T-cell (primary cell): ENCODE data around the gene C12orf43. TPM values are rescaled to one million over a fixed set of nuclear protein-coding genes. Genes with fewer than 3 reads are reported as not detected.

Experiments
- ATAC-seq, 4 experiments: fragments of 200-7000 bp in 3 of 4; fragments of 150-1000 bp in 1 of 4; cut with Tn5 transposase; replicated peaks in 1 of 4; 1 replicate in 3 of 4; 2 replicates in 1 of 4; pipeline ENCODE4 v1.10.0; 2021; ENCODE audit warnings: moderate library complexity in 3 of 4, mild to moderate bottlenecking in 2 of 4, moderate number of reproducible peaks in 1 of 4
- CTCF ChIA-PET, 2 donors: fragments of 300-600 bp; sonication (Branson Sonifier 250); formaldehyde crosslinking; loops; one replicate each; lab custom pipeline; 2022; ENCODE audit warnings: antibody characterized with exemption in 2 of 2; lab: Charles Lee
- POLR2A ChIA-PET, 2 donors: fragments of 300-600 bp; sonication (Branson Sonifier 250); formaldehyde crosslinking; loops; one replicate each; lab custom pipeline; 2022; ENCODE audit warnings: antibody characterized with exemption in 2 of 2; lab: Charles Lee
- DNase-seq, 35 experiments: peaks; one replicate each; pipeline versions ENCODE4 v3.0.0 to v3.0.0-alpha.2; 2013 to 2023
- H3K27ac ChIP-seq: one replicate; pipeline ENCODE4 v1.5.1; 2013; ENCODE audit warnings: low read length
- H3K27me3 ChIP-seq, 2 experiments: replicated peaks in 1 of 2; 1 replicate in 1 of 2; 2 replicates in 1 of 2; pipeline versions ENCODE4 v1.6.1 to v1.7.0; 2013; ENCODE audit warnings: low read length in 1 of 2, mixed read lengths in 1 of 2; ENCODE audit not compliant: control insufficient read depth in 2 of 2, insufficient read depth in 2 of 2; ENCODE audit errors: extremely low read depth in 1 of 2
- H3K36me3 ChIP-seq, 2 donors: 1 replicate in 1 of 2; 2 replicates in 1 of 2; pipeline versions ENCODE4 v1.6.1 to v1.7.0; 2013; ENCODE audit warnings: low read length in 1 of 2; ENCODE audit not compliant: control insufficient read depth in 2 of 2, insufficient read depth in 1 of 2; ENCODE audit errors: extremely low read depth in 1 of 2
- H3K4me1 ChIP-seq, 2 experiments: 1 replicate in 1 of 2; 2 replicates in 1 of 2; pipeline versions ENCODE4 v1.6.1 to v1.7.0; 2013; ENCODE audit warnings: low read length in 2 of 2, mixed read lengths in 1 of 2; ENCODE audit not compliant: insufficient read depth in 2 of 2, control insufficient read depth in 1 of 2; ENCODE audit errors: extremely low read depth in 1 of 2
- H3K4me3 ChIP-seq, 2 donors: 1 replicate in 1 of 2; 2 replicates in 1 of 2; pipeline versions ENCODE4 v1.5.1 to v1.7.0; 2013; ENCODE audit warnings: mild to moderate bottlenecking in 2 of 2, low read length in 1 of 2, moderate library complexity in 1 of 2; ENCODE audit not compliant: control insufficient read depth in 1 of 2; ENCODE audit errors: extremely low read depth in 1 of 2
- H3K9me3 ChIP-seq: 2 replicates; pipeline ENCODE4 v1.7.0; 2013
- H3K27ac Mint-ChIP-seq, 2 donors: one replicate each; pipeline ENCODE4 v1.8.0; 2020 to 2021; ENCODE audit warnings: mild to moderate bottlenecking in 2 of 2, mixed read lengths in 2 of 2
- H3K27me3 Mint-ChIP-seq, 2 donors: one replicate each; pipeline ENCODE4 v1.8.0; 2021 to 2022; ENCODE audit warnings: mixed read lengths in 2 of 2
- H3K36me3 Mint-ChIP-seq: one replicate; pipeline ENCODE4 v1.8.0; 2021; ENCODE audit warnings: mixed read lengths
- H3K4me1 Mint-ChIP-seq, 3 donors: one replicate each; pipeline ENCODE4 v1.8.0; 2020 to 2022; ENCODE audit warnings: mixed read lengths in 3 of 3, mild to moderate bottlenecking in 1 of 3
- H3K4me3 Mint-ChIP-seq, 3 donors: one replicate each; pipeline ENCODE4 v1.8.0; 2020 to 2022; ENCODE audit warnings: mild to moderate bottlenecking in 3 of 3, mixed read lengths in 3 of 3, moderate library complexity in 3 of 3
- H3K9me3 Mint-ChIP-seq, 3 donors: one replicate each; pipeline ENCODE4 v1.8.0; 2020 to 2022; ENCODE audit warnings: mixed read lengths in 3 of 3
- WGBS: methylation state at CpG from one replicate; pipeline ENCODE4 v1.1.5; 2013; ENCODE audit warnings: missing lambda C conversion rate; ENCODE audit not compliant: insufficient coverage; 5-methylcytosine and 5-hydroxymethylcytosine counted together
- total RNA-seq, 35 experiments: library from RNA in 6 of 35; stranded (reverse) in 6 of 35; fragments of 120-200 nt in 1 of 35; gene quantifications; one replicate each; pipeline versions ENCODE4 v1.2.1 to v1.2.4 and lab custom pipeline; 2013 to 2026

The C12orf43 gene
- total RNA-seq, 5 donors from 2014 or later (not counting 1 experiment from before 2014, with no cell fraction given): 15.5 to 19.4 (median 18.2) TPM

GRCh38 chr12:120997448-120997847, 18.8 kb downstream of the C12orf43 start:
- Histone ChIP-seq H3K27me3 (peaks cover 0 to 15% of the 10 kb centered on the region in 2 experiments), H3K36me3 (peaks cover 4% of the 10 kb centered on the region in 2 donors), H3K9me3 (no peaks in the 10 kb centered on the region), H3K4me1 (no peaks in the 10 kb centered on the region), H3K4me3 (no peak overlapping the region), H3K27ac (no peak overlapping the region)
- POLR2A ChIA-PET: no interaction called here
- no peak overlapping the region for H3K27ac Mint-ChIP-seq
- H3K9me3 Mint-ChIP-seq: peaks cover 0 to 14% (median 0%) of the 10 kb centered on the region in 3 donors
- H3K4me1 Mint-ChIP-seq: no peaks in the 10 kb centered on the region
- CTCF ChIA-PET: no interaction called here
- no peaks in the 10 kb centered on the region for H3K36me3 Mint-ChIP-seq
- WGBS: 83% methylated on average over 9 of the region's 9 CpGs
- peaks cover 8 to 15% of the 10 kb centered on the region in 2 donors for H3K27me3 Mint-ChIP-seq
- H3K4me3 Mint-ChIP-seq: no peak overlapping the region
- ATAC-seq: no peak
- DNase-seq: no peak

- Histone ChIP-seq H3K4me3 (no peak overlapping the region), H3K27ac (no peak overlapping the region), H3K9me3 (no peaks in the 10 kb centered on the region), H3K27me3 (peaks cover 0 to 15% of the 10 kb centered on the region in 2 experiments), H3K36me3 (no peaks in the 10 kb centered on the region), H3K4me1 (no peaks in the 10 kb centered on the region)
- WGBS: 62% methylated on average over 4 of the region's 11 CpGs
- DNase-seq (no peak), ATAC-seq (no peak)
- Mint-ChIP-seq H3K4me1 (no peaks in the 10 kb centered on the region), H3K27ac (no peak overlapping the region), H3K4me3 (no peak overlapping the region), H3K9me3 (peaks cover 0 to 14% (median 0%) of the 10 kb centered on the region in 3 donors), H3K27me3 (peaks cover 8 to 15% of the 10 kb centered on the region in 2 donors), H3K36me3 (no peaks in the 10 kb centered on the region)
- ChIA-PET CTCF (no interaction called here), POLR2A (no interaction called here)
Measured at GRCh38 chr12:120996133-120996746, 20.0 kb downstream of the C12orf43 start.

GRCh38 chr12:120994589-120995337, 21.5 kb downstream of the C12orf43 start:
- H3K27ac ChIP-seq: no peak overlapping the region
- H3K4me3 ChIP-seq: no peak overlapping the region
- no peaks in the 10 kb centered on the region for H3K4me1 ChIP-seq
- 89% methylated on average over 2 of the region's 2 CpGs for WGBS
- Mint-ChIP-seq H3K9me3 (peaks cover 0 to 14% (median 0%) of the 10 kb centered on the region in 3 donors), H3K4me3 (no peak overlapping the region), H3K36me3 (no peaks in the 10 kb centered on the region), H3K4me1 (no peaks in the 10 kb centered on the region), H3K27ac (no peak overlapping the region), H3K27me3 (peaks cover 8 to 15% of the 10 kb centered on the region in 2 donors)
- DNase-seq (no peak), ATAC-seq (no peak)
- H3K36me3 ChIP-seq: no peaks in the 10 kb centered on the region
- H3K9me3 ChIP-seq: no peaks in the 10 kb centered on the region
- POLR2A ChIA-PET: interaction anchor here in 1 of 2 donors (0.5 kb wide), 1 partner anchor 19 kb away, joined by 7 read pairs; no protein-coding TSS in a partner anchor
- peaks cover 0 to 15% of the 10 kb centered on the region in 2 experiments for H3K27me3 ChIP-seq
- CTCF ChIA-PET: no interaction called here

GRCh38 chr12:120994059-120994458, 22.2 kb downstream of the C12orf43 start:
- H3K27ac Mint-ChIP-seq: no peak overlapping the region
- H3K4me1 ChIP-seq: no peaks in the 10 kb centered on the region
- ATAC-seq (no peak), DNase-seq (no peak)
- H3K36me3 ChIP-seq: no peaks in the 10 kb centered on the region
- no peaks in the 10 kb centered on the region for H3K4me1 Mint-ChIP-seq
- H3K36me3 Mint-ChIP-seq: no peaks in the 10 kb centered on the region
- no peak overlapping the region for H3K4me3 ChIP-seq
- CTCF ChIA-PET: no interaction called here
- POLR2A ChIA-PET: no interaction called here
- no peak overlapping the region for H3K27ac ChIP-seq
- H3K9me3 Mint-ChIP-seq: peaks cover 0 to 14% (median 0%) of the 10 kb centered on the region in 3 donors
- H3K27me3 Mint-ChIP-seq: peaks cover 8 to 15% of the 10 kb centered on the region in 2 donors
- H3K27me3 ChIP-seq: peaks cover 0 to 15% of the 10 kb centered on the region in 2 experiments
- no peaks in the 10 kb centered on the region for H3K9me3 ChIP-seq
- 93% methylated on average over 8 of the region's 15 CpGs for WGBS
- H3K4me3 Mint-ChIP-seq: no peak overlapping the region

- H3K4me1 ChIP-seq: no peaks in the 10 kb centered on the region
- H3K9me3 Mint-ChIP-seq: peaks cover 0 to 14% (median 0%) of the 10 kb centered on the region in 3 donors
- H3K4me3 ChIP-seq: no peak overlapping the region
- no peak for ATAC-seq
- WGBS: 80% methylated on average over 9 of the region's 11 CpGs
- H3K27ac Mint-ChIP-seq: no peak overlapping the region
- ChIA-PET POLR2A (no interaction called here), CTCF (interaction anchor here in 1 of 2 donors (0.6 kb wide), 1 partner anchor 653 kb away, joined by 4 read pairs; no protein-coding TSS in a partner anchor)
- H3K36me3 Mint-ChIP-seq: no peaks in the 10 kb centered on the region
- H3K4me1 Mint-ChIP-seq: no peaks in the 10 kb centered on the region
- no peaks in the 10 kb centered on the region for H3K9me3 ChIP-seq
- H3K4me3 Mint-ChIP-seq: no peak overlapping the region
- no peaks in the 10 kb centered on the region for H3K36me3 ChIP-seq
- no peak for DNase-seq
- peaks cover 0 to 19% of the 10 kb centered on the region in 2 experiments for H3K27me3 ChIP-seq
- no peak overlapping the region for H3K27ac ChIP-seq
- H3K27me3 Mint-ChIP-seq: peaks cover 8 to 15% of the 10 kb centered on the region in 2 donors
Measured at GRCh38 chr12:120993496-120993895, 22.8 kb downstream of the C12orf43 start.

GRCh38 chr12:120992989-120993388, 23.3 kb downstream of the C12orf43 start:
- Histone ChIP-seq H3K4me3 (no peak overlapping the region), H3K27me3 (peaks cover 0 to 19% of the 10 kb centered on the region in 2 experiments), H3K9me3 (no peaks in the 10 kb centered on the region), H3K27ac (no peak overlapping the region), H3K4me1 (no peaks in the 10 kb centered on the region), H3K36me3 (no peaks in the 10 kb centered on the region)
- ATAC-seq (no peak), DNase-seq (no peak)
- H3K36me3 Mint-ChIP-seq: no peaks in the 10 kb centered on the region
- H3K27ac Mint-ChIP-seq: no peak overlapping the region
- ChIA-PET CTCF (interaction anchor here in 1 of 2 donors (0.6 kb wide), 1 partner anchor 653 kb away, joined by 4 read pairs; no protein-coding TSS in a partner anchor), POLR2A (no interaction called here)
- H3K27me3 Mint-ChIP-seq: peaks cover 8 to 15% of the 10 kb centered on the region in 2 donors
- H3K9me3 Mint-ChIP-seq: peaks cover 0 to 14% (median 0%) of the 10 kb centered on the region in 3 donors
- H3K4me1 Mint-ChIP-seq: no peaks in the 10 kb centered on the region
- H3K4me3 Mint-ChIP-seq: no peak overlapping the region
- WGBS: no CpG with 5 or more reads among the region's 1 CpG
